ENCODE data around the gene SMIM1.

GRCh38 chr1:3743421-3743820 lies 29.1 kb upstream of the SMIM1 start:
- TF ChIP-seq CTCF (conservative IDR thresholded peaks at IDR 0.05 in 1 of 2, IDR thresholded peaks at IDR 0.05 in 1 of 2; ENCODE audit: low read depth in 1 of 2, low read length in 2 of 2) (no peak), EZH2 (IDR thresholded peaks at IDR 0.05; ENCODE audit: low read length, missing control alignments) (no peak)

Measured in fibroblast of lung (primary cell).